Panc1 (cell line): ENCODE data around the gene NMNAT3.

Experiments
- CTCF ChIP-seq: fragments of 450-650 bp; IDR thresholded peaks from 2 replicates; pipeline ENCODE4 v1.5.1; 2017; ENCODE audit warnings: mild to moderate bottlenecking
- POLR2AphosphoS5 ChIP-seq: IDR thresholded peaks from 2 replicates; pipeline ENCODE4 v1.6.1; 2012; ENCODE audit warnings: mild to moderate bottlenecking, low read depth, low read length, moderate library complexity
- REST ChIP-seq, 2 experiments: IDR thresholded peaks; 2 replicates each; pipeline ENCODE4 v1.6.1; 2011 to 2012; ENCODE audit warnings: low read depth in 2 of 2, control low read depth in 1 of 2, low read length in 1 of 2, mild to moderate bottlenecking in 1 of 2, moderate library complexity in 1 of 2; ENCODE audit not compliant: insufficient read depth in 1 of 2

DNA sequence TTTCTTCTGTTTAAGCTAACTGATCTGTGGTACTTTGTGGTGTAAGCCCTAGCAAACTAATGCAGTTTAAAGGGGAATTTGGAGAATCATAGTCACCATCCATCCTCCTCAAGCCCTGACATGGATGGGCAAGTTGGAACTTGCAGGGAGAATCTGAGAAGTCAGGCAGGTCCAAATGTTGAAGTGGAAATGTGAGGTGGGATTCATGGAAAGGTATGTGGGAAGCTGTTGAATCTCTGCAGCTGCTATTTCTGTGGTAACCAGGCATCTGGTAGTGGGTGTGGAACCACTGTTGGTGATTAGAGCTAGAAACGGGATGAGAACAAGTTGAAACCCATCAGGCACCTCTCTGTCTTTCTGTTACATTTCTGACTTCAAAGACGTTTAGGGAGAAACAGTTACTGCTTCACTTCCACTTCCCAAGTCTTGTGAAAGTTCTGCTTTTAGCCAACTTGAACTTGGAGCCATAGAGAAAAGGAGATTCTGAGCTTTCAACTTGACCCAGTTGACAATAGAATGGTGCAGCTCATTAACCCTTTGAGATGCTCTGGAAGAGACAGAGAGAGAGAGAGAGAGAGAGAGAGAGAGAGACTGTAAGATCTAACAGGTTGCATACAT is 38.1 kb upstream of the NMNAT3 start:
- TF ChIP-seq CTCF = no peak
- TF ChIP-seq POLR2AphosphoS5 = no peak
- TF ChIP-seq REST (IDR thresholded peaks at IDR 0.05; ENCODE audit: insufficient read depth in 1 of 2, low read depth in 2 of 2, low read length in 1 of 2) = no peak
